Nephron (organoid): Measurements from ENCODE around the gene TMEM52.

ENCODE experiments used
- H3K27ac Mint-ChIP-seq, 3 experiments: 2 replicates each; pipeline ENCODE4 v1.8.0; 2020; ENCODE audit warnings: mixed read lengths in 3 of 3, mild to moderate bottlenecking in 2 of 3, moderate library complexity in 1 of 3
- H3K27me3 Mint-ChIP-seq: 2 replicates; pipeline ENCODE4 v1.8.0; 2021; ENCODE audit warnings: low read depth, mild to moderate bottlenecking, moderate library complexity, mixed read lengths
- H3K36me3 Mint-ChIP-seq: 2 replicates; pipeline ENCODE4 v1.8.0; 2020; ENCODE audit warnings: low read depth, mixed read lengths
- H3K4me1 Mint-ChIP-seq: 2 replicates; pipeline ENCODE4 v1.8.0; 2020; ENCODE audit warnings: mixed read lengths
- H3K4me3 Mint-ChIP-seq, 3 experiments: 2 replicates each; pipeline ENCODE4 v1.8.0; 2020; ENCODE audit warnings: mild to moderate bottlenecking in 3 of 3, mixed read lengths in 3 of 3, moderate library complexity in 2 of 3
- H3K9me3 Mint-ChIP-seq: 2 replicates; pipeline ENCODE4 v1.8.0; 2020; ENCODE audit warnings: mixed read lengths
- CTCF ChIP-seq, 3 experiments: fragments of 200-600 bp; sonication (generic); IDR thresholded peaks; one replicate each; pipeline ENCODE4 v1.5.0; 2021; ENCODE audit warnings: antibody characterized with exemption in 3 of 3; ENCODE audit not compliant: unreplicated experiment in 3 of 3

TMEM52 gene

GRCh38 chr1:1892763-1893120 lies 26.3 kb downstream of the TMEM52 start:
- H3K36me3 Mint-ChIP-seq = peaks cover 6% of the 10 kb centered on the region
- H3K27ac Mint-ChIP-seq = peak overlapping the region; percentile 89 to 92 (median 91)
- H3K27me3 Mint-ChIP-seq = peaks cover 15% of the 10 kb centered on the region
- TF ChIP-seq CTCF (IDR thresholded peaks at IDR 0.05; ENCODE audit: unreplicated experiment in 3 of 3) = no peak
- H3K4me1 Mint-ChIP-seq = peaks cover 32% of the 10 kb centered on the region
- no peaks in the 10 kb centered on the region for H3K9me3 Mint-ChIP-seq
- H3K4me3 Mint-ChIP-seq = peak overlapping the region; percentile 82 to 90 (median 88)

GRCh38 chr1:1892079-1892762 lies 26.9 kb downstream of the TMEM52 start:
- peak overlapping the region; percentile 82 to 90 (median 88) for H3K4me3 Mint-ChIP-seq
- peaks cover 7% of the 10 kb centered on the region for H3K36me3 Mint-ChIP-seq
- peaks cover 35% of the 10 kb centered on the region for H3K4me1 Mint-ChIP-seq
- peak overlapping the region; percentile 89 to 92 (median 91) for H3K27ac Mint-ChIP-seq
- peaks cover 13% of the 10 kb centered on the region for H3K27me3 Mint-ChIP-seq
- no peak for TF ChIP-seq CTCF (IDR thresholded peaks at IDR 0.05; ENCODE audit: unreplicated experiment in 3 of 3)
- H3K9me3 Mint-ChIP-seq = no peaks in the 10 kb centered on the region

GRCh38 chr1:1891349-1892078 lies 27.6 kb downstream of the TMEM52 start:
- Mint-ChIP-seq H3K9me3 (no peaks in the 10 kb centered on the region), H3K4me1 (peaks cover 40% of the 10 kb centered on the region), H3K27me3 (peaks cover 6% of the 10 kb centered on the region), H3K27ac (peak overlapping the region; percentile 89 to 92 (median 91)), H3K4me3 (peak overlapping the region; percentile 82 to 90 (median 88)), H3K36me3 (peaks cover 11% of the 10 kb centered on the region)
- TF ChIP-seq CTCF (IDR thresholded peaks at IDR 0.05; ENCODE audit: unreplicated experiment in 3 of 3) = no peak

- H3K27ac Mint-ChIP-seq = peak within 1 kb of the TSS; percentile 89 to 93 (median 92)
- peak within 1 kb of the TSS; percentile 87 to 91 (median 89) for H3K4me3 Mint-ChIP-seq
- H3K36me3 Mint-ChIP-seq = peaks cover 15% of the 10 kb centered on the region
- H3K9me3 Mint-ChIP-seq = no peaks in the 10 kb centered on the region
- peaks cover 43% of the 10 kb centered on the region for H3K4me1 Mint-ChIP-seq
- peaks cover 6% of the 10 kb centered on the region for H3K27me3 Mint-ChIP-seq
- TF ChIP-seq CTCF (IDR thresholded peaks at IDR 0.05; ENCODE audit: unreplicated experiment in 3 of 3) = no peak
Measured at GRCh38 chr1:1890506-1891348, 28.4 kb downstream of the TMEM52 start, which contains the start of gene GNB1. GNB1 (minus strand) TSS chr1:1891087; CDS start chr1:1825453, 65,634 bp downstream.

- Mint-ChIP-seq H3K4me1 (peaks cover 42% of the 10 kb centered on the region), H3K36me3 (peaks cover 15% of the 10 kb centered on the region), H3K9me3 (no peaks in the 10 kb centered on the region), H3K27ac (peak overlapping the region; percentile 79 to 93 (median 80)), H3K27me3 (peaks cover 4% of the 10 kb centered on the region), H3K4me3 (peak overlapping the region; percentile 87 to 91 (median 89))
- TF ChIP-seq CTCF (IDR thresholded peaks at IDR 0.05; ENCODE audit: unreplicated experiment in 3 of 3) = no peak
Measured at GRCh38 chr1:1889847-1890505, 29.1 kb downstream of the TMEM52 start.
